Kidney (tissue), 14 donors: ENCODE results near the gene ATP7B. TPM values are rescaled to one million over a fixed set of nuclear protein-coding genes. Genes with fewer than 3 reads are reported as not detected.

ENCODE experiments used
- DNase-seq, 5 donors: peaks; one replicate each; pipeline ENCODE4 v3.0.0-alpha.2; 2013 to 2020
- FAIRE-seq: peaks from 2 replicates; lab custom pipeline; 2012; peaks lifted over from hg19 to GRCh38; lab: Jason Lieb, UNC
- H3K27ac ChIP-seq, 2 donors: one replicate each; pipeline ENCODE4 v1.7.0; 2013; ENCODE audit warnings: low read depth in 2 of 2, low read length in 2 of 2, inconsistent platforms in 1 of 2
- H3K27me3 ChIP-seq: one replicate; pipeline ENCODE4 v1.7.1; 2013; ENCODE audit warnings: low read length, inconsistent platforms; ENCODE audit not compliant: control insufficient read depth, insufficient read depth
- H3K36me3 ChIP-seq, 3 donors: one replicate each; pipeline versions ENCODE4 v1.7.0 to v1.7.1; 2013; ENCODE audit warnings: low read length in 3 of 3, control low read depth in 1 of 3, inconsistent platforms in 1 of 3; ENCODE audit not compliant: insufficient read depth in 3 of 3, control insufficient read depth in 2 of 3
- H3K4me1 ChIP-seq, 3 donors: one replicate each; pipeline versions ENCODE4 v1.7.0 to v1.7.1; 2013; ENCODE audit warnings: low read length in 3 of 3, inconsistent platforms in 1 of 3, low read depth in 1 of 3; ENCODE audit not compliant: control insufficient read depth in 2 of 3, insufficient read depth in 2 of 3
- H3K4me3 ChIP-seq, 3 donors: one replicate each; pipeline versions ENCODE4 v1.7.0 to v1.8.1; 2013; ENCODE audit warnings: low read length in 3 of 3, control low read depth in 1 of 3, inconsistent platforms in 1 of 3
- H3K9ac ChIP-seq, 3 donors: one replicate each; pipeline versions ENCODE4 v1.7.0 to v1.7.1; 2013; ENCODE audit warnings: low read length in 3 of 3, control low read depth in 1 of 3, inconsistent platforms in 1 of 3
- H3K9me3 ChIP-seq, 3 donors: one replicate each; pipeline versions ENCODE4 v1.7.0 to v1.7.1; 2013; ENCODE audit warnings: low read length in 3 of 3, control low read depth in 1 of 3, inconsistent platforms in 1 of 3; ENCODE audit not compliant: control insufficient read depth in 2 of 3, insufficient read depth in 1 of 3
- intact Hi-C: fragments of 100-400 bp; cut with DNase I; formaldehyde crosslinking; loops from one replicate; pipeline ENCODE4 v1.11.1; 2022
- polyA plus RNA-seq: library from polyadenylated mRNA; stranded (reverse); fragments of 350-450 nt; fragmentation: Illumina TruSeq; extraction: RNeasy Lipid Tissue Mini Kit (QIAGEN cat#74804); gene quantifications from one replicate; pipeline ENCODE4 v1.2.3, GENCODE V29; 2014; ENCODE audit warnings: low read depth, low replicate concordance; ENCODE audit not compliant: insufficient read depth
- total RNA-seq: library from RNA; stranded (reverse); fragmentation: NEBNext Ultra II Directional; extraction: Animal tissue kit (Norgen Biotek cat#: 25700); gene quantifications from one replicate; pipeline ENCODE4 v1.2.1, GENCODE V29; 2021
- TF ChIP-seq, protein P1 (sequence below): IDR thresholded peaks from 3 replicates; pipeline ENCODE4 v1.5.1; 2012; ENCODE audit warnings: mild to moderate bottlenecking, moderate library complexity, borderline replicate concordance; ENCODE audit not compliant: insufficient read depth; ENCODE audit errors: extremely low read depth
- donor health status: control.
- donor health status: control.
- donor health status: control.
- donor health status: control.
- donor health status: control.
- donor health status: DM: yes; HTN: yes; CAD: no.
- donor health status: Normal renal cell carcinoma (clear cell type).

ATP7B gene
- total and polyA plus RNA-seq, 2 donors from 2014 or later: 2.0 to 5.7 TPM

- Histone ChIP-seq H3K36me3 (no peaks in the 10 kb centered on the region), H3K9ac (no peak overlapping the region), H3K27ac (no peak overlapping the region), H3K27me3 (no peaks in the 10 kb centered on the region), H3K4me1 (peaks cover 0 to 27% (median 18%) of the 10 kb centered on the region in 3 donors), H3K9me3 (no peaks in the 10 kb centered on the region), H3K4me3 (no peak overlapping the region)
- FAIRE-seq: no peak
- TF ChIP-seq, protein P1, sequence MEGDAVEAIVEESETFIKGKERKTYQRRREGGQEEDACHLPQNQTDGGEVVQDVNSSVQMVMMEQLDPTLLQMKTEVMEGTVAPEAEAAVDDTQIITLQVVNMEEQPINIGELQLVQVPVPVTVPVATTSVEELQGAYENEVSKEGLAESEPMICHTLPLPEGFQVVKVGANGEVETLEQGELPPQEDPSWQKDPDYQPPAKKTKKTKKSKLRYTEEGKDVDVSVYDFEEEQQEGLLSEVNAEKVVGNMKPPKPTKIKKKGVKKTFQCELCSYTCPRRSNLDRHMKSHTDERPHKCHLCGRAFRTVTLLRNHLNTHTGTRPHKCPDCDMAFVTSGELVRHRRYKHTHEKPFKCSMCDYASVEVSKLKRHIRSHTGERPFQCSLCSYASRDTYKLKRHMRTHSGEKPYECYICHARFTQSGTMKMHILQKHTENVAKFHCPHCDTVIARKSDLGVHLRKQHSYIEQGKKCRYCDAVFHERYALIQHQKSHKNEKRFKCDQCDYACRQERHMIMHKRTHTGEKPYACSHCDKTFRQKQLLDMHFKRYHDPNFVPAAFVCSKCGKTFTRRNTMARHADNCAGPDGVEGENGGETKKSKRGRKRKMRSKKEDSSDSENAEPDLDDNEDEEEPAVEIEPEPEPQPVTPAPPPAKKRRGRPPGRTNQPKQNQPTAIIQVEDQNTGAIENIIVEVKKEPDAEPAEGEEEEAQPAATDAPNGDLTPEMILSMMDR: no peak
- intact Hi-C loops: loop anchor here (10.0 kb wide), 1 partner anchor 128 kb away; the partner anchor contains the start of gene NEK5
- DNase-seq: no peak
Observed at GRCh38 chr13:51997186-51997585, 14.1 kb downstream of the ATP7B start.

DNA sequence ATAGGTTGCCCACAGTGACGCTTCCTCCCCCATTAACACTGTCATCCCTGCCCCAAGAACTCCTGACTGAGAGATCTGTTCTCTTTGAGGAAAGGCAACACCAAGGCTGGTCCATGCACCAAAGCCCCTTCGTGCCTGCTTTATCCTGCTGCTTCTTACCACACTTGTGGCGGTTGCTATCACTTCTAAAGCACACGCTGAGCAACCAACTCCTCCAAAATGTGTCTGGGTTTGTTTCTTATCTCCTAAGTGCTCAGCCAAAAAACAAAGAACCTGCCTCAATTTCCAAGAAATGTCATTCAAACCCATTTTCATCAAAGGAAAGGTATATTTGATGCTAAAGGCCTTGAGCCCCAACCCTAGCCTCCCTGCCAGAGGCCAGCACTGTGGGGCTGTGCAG, 14.6 kb downstream of the ATP7B start:
- H3K4me3 ChIP-seq: no peak overlapping the region
- no peaks in the 10 kb centered on the region for H3K36me3 ChIP-seq
- TF ChIP-seq, protein P1: no peak
- FAIRE-seq: no peak
- no peaks in the 10 kb centered on the region for H3K9me3 ChIP-seq
- intact Hi-C loops: loop anchor here (10.0 kb wide), 1 partner anchor 128 kb away; the partner anchor contains the start of gene NEK5
- H3K27me3 ChIP-seq: no peaks in the 10 kb centered on the region
- peaks cover 0 to 27% (median 18%) of the 10 kb centered on the region in 3 donors for H3K4me1 ChIP-seq
- H3K9ac ChIP-seq: no peak overlapping the region
- H3K27ac ChIP-seq: no peak overlapping the region
- no peak for DNase-seq

GRCh38 chr13:51995677-51996551, 15.3 kb downstream of the ATP7B start:
- peak in 2 of 5 donors; percentile 18 to 32 for DNase-seq
- peak overlapping the region in 1 of 2 donors; percentile 40 for H3K27ac ChIP-seq
- no peak for FAIRE-seq
- TF ChIP-seq, protein P1: no peak
- H3K9ac ChIP-seq: no peak overlapping the region
- intact Hi-C loops: loop anchor here (10.0 kb wide), 1 partner anchor 129 kb away; the partner anchor contains the start of gene NEK5
- no peaks in the 10 kb centered on the region for H3K9me3 ChIP-seq
- peak overlapping the region in 1 of 3 donors; percentile 1 for H3K4me3 ChIP-seq
- peaks cover 0 to 27% (median 18%) of the 10 kb centered on the region in 3 donors for H3K4me1 ChIP-seq
- no peaks in the 10 kb centered on the region for H3K36me3 ChIP-seq
- H3K27me3 ChIP-seq: no peaks in the 10 kb centered on the region
